Smooth muscle cell (in vitro differentiated cells): ENCODE measurements around the gene WNT10A. TPM values are rescaled to one million over a fixed set of nuclear protein-coding genes. Genes with fewer than 3 reads are reported as not detected.
A peak's percentile ranks its signal among the peaks of the same experiment; 100 is the strongest.

Experiments used
- DNase-seq: peaks from one replicate; lab custom pipeline; 2025; ENCODE audit not compliant: unreplicated experiment; lab: John Stamatoyannopoulos, UW
- H2AFZ ChIP-seq: fragments of 200-600 bp; sonication (generic); 2 replicates; pipeline ENCODE4 v1.6.0; 2016; ENCODE audit warnings: antibody characterized with exemption, low read depth, mild to moderate bottlenecking
- H3F3A ChIP-seq: fragments of 200-600 bp; sonication (generic); 2 replicates; pipeline ENCODE4 v1.6.0; 2017; ENCODE audit warnings: antibody characterized with exemption, low read depth
- H3K27ac ChIP-seq: fragments of 200-600 bp; sonication (generic); 2 replicates; pipeline ENCODE4 v1.5.1; 2016; ENCODE audit warnings: low read depth, mild to moderate bottlenecking
- H3K27me3 ChIP-seq: fragments of 200-600 bp; sonication (generic); 2 replicates; pipeline ENCODE4 v1.6.1; 2016; ENCODE audit warnings: low read depth, mild to moderate bottlenecking
- H3K36me3 ChIP-seq: fragments of 200-600 bp; sonication (generic); 2 replicates; pipeline ENCODE4 v1.5.1; 2016; ENCODE audit warnings: low read depth
- H3K4me1 ChIP-seq: fragments of 200-600 bp; sonication (generic); 2 replicates; pipeline ENCODE4 v1.5.1; 2016; ENCODE audit warnings: low read depth
- H3K4me2 ChIP-seq: fragments of 200-600 bp; sonication (generic); 2 replicates; pipeline ENCODE4 v1.6.0; 2016; ENCODE audit warnings: mild to moderate bottlenecking
- H3K4me3 ChIP-seq: fragments of 200-600 bp; sonication (generic); 2 replicates; pipeline ENCODE4 v1.5.1; 2016; ENCODE audit warnings: mild to moderate bottlenecking
- H3K79me2 ChIP-seq: fragments of 200-600 bp; sonication (generic); 2 replicates; pipeline ENCODE4 v1.6.0; 2016; ENCODE audit warnings: low read depth, mild to moderate bottlenecking
- H3K9ac ChIP-seq: fragments of 200-600 bp; sonication (generic); 2 replicates; pipeline ENCODE4 v1.6.0; 2016; ENCODE audit warnings: low read depth
- H3K9me3 ChIP-seq: fragments of 200-600 bp; sonication (generic); replicated peaks from 2 replicates; pipeline ENCODE4 v1.5.1; 2016; ENCODE audit warnings: low read depth
- H4K20me1 ChIP-seq: fragments of 200-600 bp; sonication (generic); 2 replicates; pipeline ENCODE4 v1.6.0; 2016; ENCODE audit warnings: low read depth
- WGBS: methylation state at CpG from one replicate; pipeline ENCODE4 v1.1.7; 2016; ENCODE audit warnings: low lambda C conversion rate; 5-methylcytosine and 5-hydroxymethylcytosine counted together
- polyA plus RNA-seq: library from polyadenylated mRNA; unstranded; fragments of >200 nt; fragmentation: Nextera tagmentation; extraction: Ambion mirVana; gene quantifications from 2 replicates; pipeline ENCODE4 v1.2.1, GENCODE V29; 2016
- total RNA-seq: library from RNA; depleted of rRNA; stranded (reverse); fragments of >200 nt; gene quantifications from 2 replicates; pipeline ENCODE4 v1.2.3, GENCODE V29; 2014
- TF ChIP-seq, protein P1 (sequence below): fragments of 200-600 bp; sonication (generic); IDR thresholded peaks from 2 replicates; pipeline ENCODE4 v1.5.1; 2017; ENCODE audit warnings: borderline replicate concordance, mild to moderate bottlenecking, antibody characterized with exemption; ENCODE audit not compliant: insufficient read depth, poor library complexity, severe bottlenecking

WNT10A gene
- total RNA-seq: 3.5 and 3.6 TPM in 2 replicates
- polyA plus RNA-seq: 2.3 and 21.2 TPM in 2 replicates

- no peaks in the 10 kb centered on the region for H4K20me1 ChIP-seq
- no peak within 1 kb of the TSS for H3K27ac ChIP-seq
- H3K27me3 ChIP-seq: peaks cover 40% of the 10 kb centered on the region
- no peak within 1 kb of the TSS for H2AFZ ChIP-seq
- no peak for DNase-seq
- H3K4me3 ChIP-seq: peak within 1 kb of the TSS; percentile 37
- peak within 1 kb of the TSS; percentile 87 for H3K4me2 ChIP-seq
- H3K4me1 ChIP-seq: peaks cover 26% of the 10 kb centered on the region
- WGBS: 3% methylated on average over 29 of the region's 58 CpGs
- TF ChIP-seq, protein P1, sequence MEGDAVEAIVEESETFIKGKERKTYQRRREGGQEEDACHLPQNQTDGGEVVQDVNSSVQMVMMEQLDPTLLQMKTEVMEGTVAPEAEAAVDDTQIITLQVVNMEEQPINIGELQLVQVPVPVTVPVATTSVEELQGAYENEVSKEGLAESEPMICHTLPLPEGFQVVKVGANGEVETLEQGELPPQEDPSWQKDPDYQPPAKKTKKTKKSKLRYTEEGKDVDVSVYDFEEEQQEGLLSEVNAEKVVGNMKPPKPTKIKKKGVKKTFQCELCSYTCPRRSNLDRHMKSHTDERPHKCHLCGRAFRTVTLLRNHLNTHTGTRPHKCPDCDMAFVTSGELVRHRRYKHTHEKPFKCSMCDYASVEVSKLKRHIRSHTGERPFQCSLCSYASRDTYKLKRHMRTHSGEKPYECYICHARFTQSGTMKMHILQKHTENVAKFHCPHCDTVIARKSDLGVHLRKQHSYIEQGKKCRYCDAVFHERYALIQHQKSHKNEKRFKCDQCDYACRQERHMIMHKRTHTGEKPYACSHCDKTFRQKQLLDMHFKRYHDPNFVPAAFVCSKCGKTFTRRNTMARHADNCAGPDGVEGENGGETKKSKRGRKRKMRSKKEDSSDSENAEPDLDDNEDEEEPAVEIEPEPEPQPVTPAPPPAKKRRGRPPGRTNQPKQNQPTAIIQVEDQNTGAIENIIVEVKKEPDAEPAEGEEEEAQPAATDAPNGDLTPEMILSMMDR: no peak
- H3K79me2 ChIP-seq: no peaks in the 10 kb centered on the region
- H3K9me3 ChIP-seq: no peaks in the 10 kb centered on the region
- no peaks in the 10 kb centered on the region for H3K36me3 ChIP-seq
- no peak within 1 kb of the TSS for H3K9ac ChIP-seq
- no peaks in the 10 kb centered on the region for H3F3A ChIP-seq
Measured at GRCh38 chr2:218880102-218880858, at the start of gene WNT10A. TSS of gene WNT10A (plus strand) at chr2:218880852. CDS start at chr2:218880996, 144 bp downstream.

DNA sequence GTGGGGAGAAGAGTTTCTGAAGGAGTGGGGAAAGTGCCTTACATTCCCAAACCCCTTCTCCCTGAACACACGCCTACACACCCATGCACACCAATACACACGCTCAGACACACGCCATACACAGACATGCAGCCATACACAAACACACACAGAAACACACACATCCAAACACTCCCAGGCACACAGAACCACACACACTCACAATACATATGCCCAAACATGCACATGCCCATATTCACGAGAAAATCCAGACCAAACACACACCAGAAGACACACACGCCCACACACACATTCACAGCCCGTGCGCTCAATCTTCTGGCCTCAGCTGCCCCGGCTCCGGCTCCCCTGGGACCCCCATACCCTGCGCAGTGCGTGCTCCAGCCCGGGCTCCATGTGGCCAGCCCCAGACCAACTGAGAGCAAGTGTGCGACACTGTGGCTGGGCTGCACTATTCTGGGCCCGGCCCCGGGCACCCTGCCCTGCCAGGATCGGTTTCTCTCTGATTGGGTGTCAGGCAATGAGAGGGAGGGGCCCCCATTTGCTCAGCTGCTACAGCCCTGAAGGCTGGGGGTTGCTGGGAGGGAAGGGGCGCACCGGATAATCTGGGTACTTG lies 49.2 kb upstream of the WNT10A start, which contains the start of gene PRKAG3:
TSS of gene PRKAG3 (minus strand) at position 426 of the 613 bp plus-strand sequence.
- no peaks in the 10 kb centered on the region for H3F3A ChIP-seq
- H2AFZ ChIP-seq: no peak within 1 kb of the TSS
- H3K9me3 ChIP-seq: no peaks in the 10 kb centered on the region
- no peaks in the 10 kb centered on the region for H3K36me3 ChIP-seq
- H3K27ac ChIP-seq: no peak within 1 kb of the TSS
- no peak within 1 kb of the TSS for H3K4me3 ChIP-seq
- WGBS: 87% methylated on average over 18 of the region's 18 CpGs
- no peak within 1 kb of the TSS for H3K9ac ChIP-seq
- TF ChIP-seq, protein P1: no peak
- no peaks in the 10 kb centered on the region for H3K27me3 ChIP-seq
- no peaks in the 10 kb centered on the region for H4K20me1 ChIP-seq
- no peak for DNase-seq
- H3K4me2 ChIP-seq: no peak within 1 kb of the TSS
- H3K4me1 ChIP-seq: no peaks in the 10 kb centered on the region
- H3K79me2 ChIP-seq: no peaks in the 10 kb centered on the region

GRCh38 chr2:218832081-218832480 lies 48.6 kb upstream of the WNT10A start:
- no peak for DNase-seq
- H3F3A ChIP-seq: no peaks in the 10 kb centered on the region
- no peaks in the 10 kb centered on the region for H3K36me3 ChIP-seq
- H3K4me2 ChIP-seq: no peak overlapping the region
- TF ChIP-seq, protein P1: no peak
- H4K20me1 ChIP-seq: no peaks in the 10 kb centered on the region
- H3K79me2 ChIP-seq: no peaks in the 10 kb centered on the region
- 93% methylated on average over 3 of the region's 3 CpGs for WGBS
- no peak overlapping the region for H3K4me3 ChIP-seq
- no peak overlapping the region for H3K9ac ChIP-seq
- H3K27me3 ChIP-seq: no peaks in the 10 kb centered on the region
- no peaks in the 10 kb centered on the region for H3K4me1 ChIP-seq
- no peaks in the 10 kb centered on the region for H3K9me3 ChIP-seq
- H3K27ac ChIP-seq: no peak overlapping the region
- no peak overlapping the region for H2AFZ ChIP-seq
